T-helper 22 cell (primary cell): Measurements from ENCODE around the gene MYO5C.
A peak's percentile ranks its signal among the peaks of the same experiment; 100 is the strongest.

Experiments used
- DNase-seq: peaks from one replicate; pipeline ENCODE4 v3.0.0-alpha.2; 2020; ENCODE audit warnings: low read depth

MYO5C gene

DNA sequence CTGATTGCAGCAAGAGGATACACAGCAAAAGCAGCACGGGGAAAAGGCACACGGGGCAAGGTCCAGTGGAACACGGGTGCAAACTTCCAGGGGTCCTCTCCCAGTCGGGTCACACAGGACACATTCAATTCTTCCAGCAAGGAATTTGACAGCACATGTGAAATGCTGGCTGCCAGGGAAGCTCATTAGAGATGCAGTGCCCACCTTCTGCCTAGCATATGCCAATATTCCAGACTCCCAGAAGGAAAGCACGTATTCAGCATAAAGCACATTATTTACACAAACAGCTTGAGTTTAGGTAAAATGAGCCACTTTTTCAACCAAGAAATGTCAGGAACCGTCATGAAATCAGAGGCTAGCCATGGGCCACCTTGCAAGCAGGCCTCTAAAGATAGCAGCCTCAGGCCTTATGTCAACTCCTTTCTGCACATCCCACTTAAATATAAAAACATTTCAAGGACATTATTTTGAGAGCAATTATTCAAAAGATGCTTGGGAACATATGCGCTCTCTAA, 19.3 kb downstream of the MYO5C start:
- no peak for DNase-seq

DNA sequence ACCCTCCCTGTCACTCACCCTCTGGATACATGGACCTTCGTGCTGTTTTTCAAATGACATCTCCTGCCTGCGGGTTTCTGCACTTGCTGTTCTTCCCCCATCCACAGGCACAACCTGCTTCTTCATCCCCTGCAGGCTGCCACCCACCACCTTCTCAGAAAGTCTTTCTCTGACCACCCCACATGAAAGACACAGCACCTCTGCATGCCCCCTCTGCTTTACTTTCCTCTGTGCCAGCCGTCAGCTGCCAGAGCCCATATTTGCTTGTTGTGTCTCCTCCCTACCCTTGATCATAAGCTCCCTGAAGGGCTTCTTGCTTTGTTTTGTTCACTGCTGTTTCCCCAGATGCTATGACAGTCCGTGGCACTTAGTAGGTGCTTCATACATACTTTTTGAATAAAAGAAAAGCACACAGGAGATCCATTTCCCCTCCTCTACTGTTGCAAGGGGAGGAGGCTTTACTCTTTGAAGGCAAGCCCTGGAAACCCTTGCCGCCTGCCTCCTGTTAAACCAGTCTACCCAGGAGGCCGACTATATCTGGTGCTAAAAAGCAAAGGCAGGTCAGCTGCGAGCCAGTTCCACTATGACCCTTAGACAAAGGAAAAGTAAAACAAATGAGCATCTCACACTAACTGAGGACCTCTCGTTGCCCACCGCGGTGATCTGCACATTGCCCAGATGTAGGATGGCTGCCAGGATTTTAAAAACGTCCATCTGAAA, 31.9 kb downstream of the MYO5C start:
- no peak for DNase-seq

DNA sequence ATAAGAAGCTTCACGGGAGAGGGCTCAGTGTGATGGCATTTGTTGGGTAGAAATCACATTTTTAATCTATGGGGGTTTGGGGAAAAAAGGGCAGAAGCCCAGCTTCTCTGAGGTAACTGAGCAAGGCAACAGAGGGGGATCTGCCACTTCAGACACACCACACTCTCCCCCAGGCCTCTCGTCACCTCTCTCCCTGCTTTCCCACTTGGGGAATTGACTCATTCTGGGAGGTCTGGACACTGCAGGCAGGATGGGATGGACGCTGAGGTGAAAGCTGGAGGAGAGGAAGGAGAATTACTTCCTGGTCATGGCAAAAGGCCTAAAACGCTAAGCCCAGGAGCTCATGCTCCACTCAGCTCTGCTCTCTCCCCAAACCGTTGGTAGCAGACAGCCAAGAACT, 33.2 kb downstream of the MYO5C start:
- no peak for DNase-seq

GRCh38 chr15:52261498-52262242, 33.9 kb downstream of the MYO5C start:
- no peak for DNase-seq

GRCh38 chr15:52261026-52261425, 34.6 kb downstream of the MYO5C start:
- no peak for DNase-seq

DNA sequence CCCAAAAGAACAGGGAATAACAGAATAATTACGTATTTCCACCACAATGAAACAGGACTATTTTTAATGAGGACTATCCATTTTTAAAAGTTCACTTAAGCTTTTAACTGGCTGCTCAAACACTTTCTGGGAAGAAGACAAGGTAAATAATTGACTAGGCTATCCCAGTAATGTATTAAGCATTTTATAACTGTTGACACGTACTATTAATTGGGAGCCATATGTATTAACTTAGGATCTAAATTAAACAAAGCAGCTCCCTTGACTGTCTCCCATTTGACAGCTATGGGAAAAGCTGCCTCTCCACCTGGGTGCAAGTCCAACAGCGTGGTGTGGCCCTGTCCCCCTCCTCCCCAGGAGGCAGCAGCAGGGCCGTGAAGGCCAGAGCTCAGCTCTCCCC, 36.1 kb downstream of the MYO5C start:
- DNase-seq, result no peak

- DNase-seq, result no peak
Measured at GRCh38 chr15:52258461-52258860, 37.1 kb downstream of the MYO5C start.

GRCh38 chr15:52257734-52258062, 37.9 kb downstream of the MYO5C start:
- no peak for DNase-seq

GRCh38 chr15:52256930-52257733, 38.5 kb downstream of the MYO5C start:
- no peak for DNase-seq

DNA sequence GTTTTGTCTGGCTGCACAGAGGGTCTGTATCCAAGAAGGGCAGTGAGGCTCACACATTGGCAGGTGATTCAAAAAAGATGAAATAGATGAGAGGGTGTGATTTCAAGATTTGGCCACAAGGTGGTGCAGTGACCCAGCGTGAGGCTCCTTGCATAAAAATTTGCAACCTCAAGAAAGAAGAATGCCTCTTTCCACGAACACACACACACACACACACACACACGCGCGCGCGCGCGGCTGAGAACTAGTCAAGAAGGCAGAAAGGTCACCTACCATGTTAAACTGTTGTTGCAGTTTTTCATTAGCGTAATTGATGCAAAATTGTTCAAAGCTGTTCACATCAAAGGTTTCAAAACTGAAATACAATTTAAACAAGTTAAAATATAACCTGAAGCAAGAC, 39.2 kb downstream of the MYO5C start:
- peak; percentile 36 for DNase-seq

DNA sequence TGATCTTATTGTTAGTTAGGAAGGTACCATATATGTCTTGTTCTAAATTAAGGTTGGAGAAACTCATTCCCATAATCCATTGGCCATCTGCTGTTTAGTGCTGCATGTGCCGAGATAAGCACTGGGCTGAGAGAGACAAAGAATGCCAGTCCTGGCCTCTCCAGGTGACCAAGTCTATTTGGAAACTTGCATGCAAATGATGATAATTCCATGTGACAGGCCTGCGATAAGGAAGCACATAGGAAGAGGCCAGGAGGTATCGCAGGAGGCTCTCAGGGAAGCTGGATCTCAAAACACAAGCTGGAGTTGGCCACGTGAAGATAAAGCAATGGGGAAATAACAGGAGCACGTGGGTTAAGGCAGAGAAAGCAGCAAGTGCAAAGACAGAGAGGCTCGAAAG, 39.7 kb downstream of the MYO5C start:
- DNase-seq, result no peak

DNA sequence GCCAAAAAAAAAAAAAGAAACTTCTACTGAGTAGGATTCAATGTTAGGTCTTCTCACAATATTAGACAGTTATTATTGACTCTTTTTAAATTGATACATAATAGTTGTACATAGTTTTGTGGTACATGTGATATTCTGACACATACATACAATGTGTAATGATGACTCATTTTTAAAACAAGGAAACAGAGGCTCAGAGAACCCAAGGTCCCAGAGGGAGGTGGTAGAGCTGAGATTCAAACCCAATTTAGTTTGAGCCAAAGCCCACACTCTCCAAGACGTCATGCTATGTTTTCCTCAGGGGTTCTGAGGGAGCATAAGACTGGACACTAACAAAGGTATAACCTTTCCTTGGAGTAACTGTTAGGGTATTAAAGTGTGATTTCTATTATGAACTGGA, 40.6 kb downstream of the MYO5C start:
- DNase-seq, result no peak

- no peak for DNase-seq
Measured at GRCh38 chr15:52254391-52254790, 41.2 kb downstream of the MYO5C start.

DNA sequence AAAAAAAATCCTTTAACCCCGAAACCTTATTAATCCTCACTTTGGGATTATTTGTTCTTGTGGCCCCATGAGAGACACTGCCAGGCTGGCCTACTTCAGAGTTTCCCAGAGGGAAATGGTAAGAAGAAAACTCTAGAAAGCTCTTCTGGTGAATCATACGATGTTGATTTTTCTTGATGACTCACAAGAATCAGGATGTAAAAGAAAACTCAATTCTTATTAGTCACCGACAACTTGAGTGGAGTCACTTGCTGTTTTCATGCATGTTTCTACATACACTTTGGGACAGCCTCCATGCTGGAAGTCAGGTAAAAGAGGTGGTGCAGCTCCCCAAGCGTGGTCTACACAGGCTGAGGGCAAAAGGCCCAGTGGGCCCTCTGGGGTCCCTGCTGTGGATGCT, 42.8 kb downstream of the MYO5C start:
- DNase-seq, result no peak

DNA sequence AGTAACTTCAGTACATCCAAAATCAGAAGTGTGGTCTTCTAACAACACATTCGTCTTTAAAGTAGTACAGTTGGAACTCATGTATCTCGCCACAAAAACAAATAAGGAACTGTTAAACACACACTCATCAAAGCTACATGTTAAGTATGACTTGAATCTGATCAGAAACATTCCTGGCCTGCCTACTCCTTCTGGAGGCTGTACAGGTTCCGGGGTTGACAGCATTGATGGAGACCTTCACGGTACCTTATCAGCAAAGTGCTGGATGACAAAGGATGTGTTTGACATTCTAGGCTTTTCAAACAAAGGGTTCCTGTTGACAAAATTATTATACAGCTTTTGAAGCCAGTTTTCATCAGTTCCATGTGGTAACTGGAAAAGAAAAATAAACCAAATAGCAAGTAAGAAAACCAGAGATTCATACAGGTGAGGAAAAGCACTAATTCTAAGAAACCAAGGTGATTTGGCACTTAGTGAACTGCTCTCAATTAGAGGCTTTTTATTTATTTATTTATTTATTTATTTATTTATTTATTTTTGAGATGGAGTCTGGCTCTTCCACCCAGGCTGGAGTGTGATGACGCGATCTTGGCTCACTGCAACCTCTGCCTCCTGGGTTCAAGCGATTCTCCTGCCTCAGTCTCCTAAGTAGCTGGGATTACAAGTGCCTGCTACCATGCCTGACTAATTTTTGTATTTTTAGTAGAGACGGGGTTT, 44.3 kb downstream of the MYO5C start:
- DNase-seq, result no peak

- DNase-seq, result no peak
Measured at GRCh38 chr15:52247461-52247860, 48.1 kb downstream of the MYO5C start.

- DNase-seq, result no peak
Measured at GRCh38 chr15:52246686-52247431, 48.7 kb downstream of the MYO5C start.

DNA sequence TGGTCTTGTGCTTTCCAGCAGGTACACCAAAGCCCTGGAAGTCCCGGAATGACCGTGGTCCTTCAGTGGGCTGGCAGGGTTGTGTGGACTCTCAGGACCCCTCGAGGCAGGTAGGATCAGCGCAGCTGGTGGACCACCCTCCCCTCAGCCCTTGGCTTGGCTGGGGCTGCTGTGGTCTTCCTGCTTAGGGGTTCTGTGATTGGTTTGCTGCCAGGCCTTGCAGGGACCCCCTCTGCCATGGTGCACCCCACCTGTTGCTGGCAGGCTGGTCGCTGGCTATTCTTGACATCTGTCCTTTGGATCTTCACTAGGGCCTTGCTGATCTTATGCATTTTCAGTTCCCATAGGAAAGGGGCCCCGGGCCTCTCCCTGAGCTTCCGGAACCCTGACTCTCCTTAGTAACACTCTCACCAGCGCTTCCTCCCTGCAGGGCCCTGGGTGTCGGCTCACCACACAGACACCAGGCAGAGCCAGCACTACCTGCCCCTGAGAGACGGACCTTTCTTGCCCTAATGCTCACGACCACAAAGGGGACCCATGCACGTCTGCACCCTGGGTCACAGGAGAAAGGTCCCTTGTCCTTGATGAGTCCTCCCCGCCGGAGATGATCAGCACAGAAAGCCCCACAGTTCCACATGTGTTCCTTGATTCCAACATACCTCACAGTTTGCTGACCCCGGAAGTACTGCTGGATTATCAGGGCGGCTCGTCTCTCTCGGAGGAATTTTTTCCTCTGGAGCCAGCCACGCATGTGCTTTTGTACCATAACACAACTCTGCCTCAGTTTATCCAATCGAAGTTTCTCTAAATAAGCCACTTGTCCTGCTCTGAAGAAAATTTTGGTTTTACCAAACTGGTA, 51.7 kb downstream of the MYO5C start:
- DNase-seq, result no peak

GRCh38 chr15:52243286-52243685, 52.3 kb downstream of the MYO5C start:
- no peak for DNase-seq

GRCh38 chr15:52241489-52241888, 54.1 kb downstream of the MYO5C start:
- no peak for DNase-seq

DNA sequence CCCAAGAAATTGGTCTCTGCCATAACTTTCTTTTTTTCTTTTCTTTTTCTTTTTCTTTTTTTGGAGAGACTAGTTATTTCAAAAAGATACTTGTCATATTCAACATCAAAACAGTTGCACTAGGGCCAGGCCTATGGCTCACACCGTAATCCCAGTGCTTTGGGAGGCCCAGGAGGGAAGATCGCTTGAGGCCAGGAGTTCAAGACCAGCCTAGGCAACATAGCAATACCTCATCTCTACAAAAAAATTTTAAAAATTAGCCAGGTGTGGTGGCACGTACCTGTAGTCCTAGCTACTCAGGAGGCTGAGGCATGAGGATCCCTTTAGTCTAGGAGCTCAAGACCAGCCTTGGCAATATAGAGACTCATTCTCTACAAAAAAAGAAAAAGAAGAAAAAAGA, 55.4 kb downstream of the MYO5C start:
- DNase-seq, result no peak
